ENCODE data around the gene COLGALT1. TPM values are rescaled to one million over a fixed set of nuclear protein-coding genes. Genes with fewer than 3 reads are reported as not detected.
"Not testable (repeated sequence)": the region's sequence is repeated elsewhere in the genome, so short reads cannot be mapped to it uniquely, and the experiment has no call there.

Gene COLGALT1
- total RNA-seq, 1 donor from 2014 or later, result 40.6 TPM

GRCh38 chr19:17532557-17532956 lies 22.9 kb upstream of the COLGALT1 start:
- DNase-seq, result no peak

GRCh38 chr19:17534767-17535166 lies 20.7 kb upstream of the COLGALT1 start:
- no peak for DNase-seq

GRCh38 chr19:17536955-17537354 lies 18.5 kb upstream of the COLGALT1 start:
- DNase-seq, result no peak

- no peak for DNase-seq
Observed at GRCh38 chr19:17538684-17539237, 16.7 kb upstream of the COLGALT1 start.

- peak; percentile 83 for DNase-seq
Observed at GRCh38 chr19:17539238-17540117, 16.0 kb upstream of the COLGALT1 start.

GRCh38 chr19:17540174-17540573 lies 15.3 kb upstream of the COLGALT1 start:
- DNase-seq, result no peak

- DNase-seq, result no peak
Observed at GRCh38 chr19:17541184-17541759, 14.2 kb upstream of the COLGALT1 start.

GRCh38 chr19:17542042-17542441 lies 13.4 kb upstream of the COLGALT1 start:
- DNase-seq, result no peak

- DNase-seq, result no peak
Observed at GRCh38 chr19:17542793-17543582, 12.5 kb upstream of the COLGALT1 start.

GRCh38 chr19:17543986-17544385 lies 11.5 kb upstream of the COLGALT1 start:
- no peak for DNase-seq

GRCh38 chr19:17544418-17544817 lies 11.0 kb upstream of the COLGALT1 start:
- DNase-seq, result no peak

- DNase-seq, result no peak
Observed at GRCh38 chr19:17548145-17548544, 7.3 kb upstream of the COLGALT1 start.

GRCh38 chr19:17549085-17549740 lies 6.2 kb upstream of the COLGALT1 start:
- DNase-seq, result no peak

GRCh38 chr19:17550076-17550667 lies 5.3 kb upstream of the COLGALT1 start:
- no peak for DNase-seq

GRCh38 chr19:17552735-17553134 lies 2.7 kb upstream of the COLGALT1 start:
- DNase-seq, result not testable (repeated sequence)

- peak; percentile 96 for DNase-seq
Observed at GRCh38 chr19:17553256-17553655, 2.2 kb upstream of the COLGALT1 start.

- no peak for DNase-seq
Observed at GRCh38 chr19:17554968-17555479, 425 bp upstream of the COLGALT1 start.

- no peak for DNase-seq
Observed at GRCh38 chr19:17555929-17556813, 722 bp downstream of the COLGALT1 start.

- DNase-seq, result no peak
Observed at GRCh38 chr19:17556995-17557394, 1.5 kb downstream of the COLGALT1 start.

GRCh38 chr19:17557466-17557865 lies 2.0 kb downstream of the COLGALT1 start:
- DNase-seq, result no peak

Measured in skin of body (tissue), 2 donors.